HG02981 (cell line): ENCODE results near the gene DUSP16.
"Not testable (repeated sequence)": the region's sequence is repeated elsewhere in the genome, so short reads cannot be mapped to it uniquely, and the experiment has no call there.

Source experiments
- ATAC-seq: cut with Tn5 transposase; IDR thresholded peaks from one replicate; pipeline ENCODE4 v1.9.1; 2021; ENCODE audit warnings: mild to moderate bottlenecking, moderate library complexity; ENCODE audit not compliant: unreplicated experiment

The DUSP16 gene, protein sequence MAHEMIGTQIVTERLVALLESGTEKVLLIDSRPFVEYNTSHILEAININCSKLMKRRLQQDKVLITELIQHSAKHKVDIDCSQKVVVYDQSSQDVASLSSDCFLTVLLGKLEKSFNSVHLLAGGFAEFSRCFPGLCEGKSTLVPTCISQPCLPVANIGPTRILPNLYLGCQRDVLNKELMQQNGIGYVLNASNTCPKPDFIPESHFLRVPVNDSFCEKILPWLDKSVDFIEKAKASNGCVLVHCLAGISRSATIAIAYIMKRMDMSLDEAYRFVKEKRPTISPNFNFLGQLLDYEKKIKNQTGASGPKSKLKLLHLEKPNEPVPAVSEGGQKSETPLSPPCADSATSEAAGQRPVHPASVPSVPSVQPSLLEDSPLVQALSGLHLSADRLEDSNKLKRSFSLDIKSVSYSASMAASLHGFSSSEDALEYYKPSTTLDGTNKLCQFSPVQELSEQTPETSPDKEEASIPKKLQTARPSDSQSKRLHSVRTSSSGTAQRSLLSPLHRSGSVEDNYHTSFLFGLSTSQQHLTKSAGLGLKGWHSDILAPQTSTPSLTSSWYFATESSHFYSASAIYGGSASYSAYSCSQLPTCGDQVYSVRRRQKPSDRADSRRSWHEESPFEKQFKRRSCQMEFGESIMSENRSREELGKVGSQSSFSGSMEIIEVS

GRCh38 chr12:12562585-12563261 lies at the start of gene DUSP16:
DUSP16 (minus strand) TSS chr12:12562863; CDS start chr12:12521098, 41,765 bp downstream.
- peak; percentile 64 for ATAC-seq

- ATAC-seq, result no peak
Measured at GRCh38 chr12:12612358-12612757, 49.7 kb upstream of the DUSP16 start.

GRCh38 chr12:12611512-12612306 lies 49.0 kb upstream of the DUSP16 start, which contains the start of gene CREBL2:
CREBL2 (plus strand) TSS chr12:12611876; CDS start chr12:12612173, 297 bp downstream.
- ATAC-seq, result peak; percentile 75

DNA sequence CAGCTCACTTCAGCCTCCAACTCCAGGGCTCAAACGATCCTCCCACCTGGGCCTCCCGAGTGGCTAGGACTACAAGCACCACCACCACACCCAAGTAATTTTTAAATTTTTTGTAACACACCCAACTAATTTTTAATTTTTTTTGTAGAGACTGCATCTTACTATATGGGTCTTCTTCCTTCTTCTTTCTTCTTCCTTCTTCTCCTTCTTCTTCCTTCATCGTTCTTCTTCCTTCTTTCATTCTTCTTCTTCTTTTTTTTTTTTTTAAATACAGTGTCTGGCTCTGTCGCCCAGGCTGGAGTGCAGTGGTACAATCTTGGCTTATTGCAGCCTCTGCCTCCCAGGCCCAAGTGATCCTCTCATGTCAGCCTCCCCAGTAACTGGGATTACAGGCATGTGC lies 48.0 kb upstream of the DUSP16 start:
- no peak for ATAC-seq

DNA sequence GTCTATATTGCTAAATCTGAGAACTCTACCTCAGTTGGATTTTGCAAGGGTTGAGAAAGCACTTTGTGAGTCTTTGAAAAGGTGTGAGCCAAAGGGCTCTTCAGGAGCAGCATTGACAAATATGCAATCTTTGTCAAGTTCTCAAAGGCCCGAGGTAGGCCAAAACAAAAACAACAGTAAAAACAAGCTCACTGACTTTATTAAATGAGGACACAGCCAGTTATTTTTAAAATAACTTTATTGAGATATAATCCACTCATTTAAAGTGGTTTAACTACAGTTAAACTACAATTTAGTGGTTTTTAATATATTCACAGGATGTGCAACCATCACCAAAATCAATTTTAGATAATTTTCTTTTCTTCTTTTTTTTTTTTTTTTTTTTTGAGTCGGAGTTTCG lies 47.0 kb upstream of the DUSP16 start:
- no peak for ATAC-seq

DNA sequence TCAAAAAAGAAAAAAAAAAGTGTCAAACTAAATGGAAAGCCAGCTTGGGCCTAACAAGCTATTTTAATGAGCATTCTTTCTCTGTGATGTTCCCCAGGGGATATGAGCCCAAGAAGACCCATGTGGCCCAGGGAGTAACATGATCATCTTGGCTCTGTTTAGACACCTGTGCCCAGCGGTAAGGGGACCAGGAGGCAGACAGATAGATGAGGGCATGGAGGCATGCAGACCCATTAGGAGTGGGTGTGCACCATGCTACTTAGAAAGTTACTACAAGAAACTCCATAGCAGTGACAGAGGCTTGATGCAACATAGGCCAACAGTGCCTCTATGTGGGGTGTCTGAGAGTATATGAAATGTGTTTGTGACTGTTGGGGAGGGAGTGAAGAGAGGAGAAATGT lies 45.9 kb upstream of the DUSP16 start:
- no peak for ATAC-seq

DNA sequence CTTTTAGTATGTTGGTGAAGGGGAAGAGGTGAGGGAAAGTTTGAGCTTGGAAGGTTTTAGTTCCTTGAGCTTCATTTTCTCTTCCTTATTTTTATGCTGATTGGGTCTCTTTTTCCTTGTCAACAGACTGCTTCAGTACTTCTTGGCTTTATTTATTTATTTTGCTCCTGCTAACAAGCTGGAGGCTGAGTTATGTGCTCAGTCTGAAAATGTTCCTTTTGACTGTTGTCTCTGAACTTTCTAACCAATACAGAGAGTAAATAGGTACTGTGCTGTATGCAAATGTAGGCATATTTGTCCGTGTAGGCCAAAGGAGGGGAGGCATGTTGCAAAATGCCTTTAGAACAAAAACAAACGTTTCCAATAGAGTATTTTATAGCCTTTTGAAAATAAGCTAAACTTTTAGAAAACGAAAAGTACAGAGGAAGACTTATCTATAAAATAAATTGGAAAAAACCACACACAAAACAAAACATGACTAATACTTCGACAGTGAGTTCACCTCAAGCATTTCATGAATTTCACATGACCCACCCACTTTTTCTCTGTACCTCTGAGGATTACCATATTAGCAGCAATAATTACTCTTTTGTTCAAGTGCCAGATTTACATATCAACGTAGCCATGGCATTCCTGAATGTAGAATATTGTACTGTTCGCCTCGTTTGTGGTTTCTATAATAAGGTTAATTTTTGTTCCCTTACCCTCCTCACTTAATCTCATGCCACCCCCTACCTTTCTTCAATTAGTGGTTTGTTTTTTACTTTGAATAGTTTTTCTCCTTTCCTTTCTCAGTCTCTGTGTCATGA lies 44.3 kb upstream of the DUSP16 start:
- ATAC-seq, result peak; percentile 45

GRCh38 chr12:12604740-12605139 lies 42.1 kb upstream of the DUSP16 start:
- ATAC-seq, result no peak

DNA sequence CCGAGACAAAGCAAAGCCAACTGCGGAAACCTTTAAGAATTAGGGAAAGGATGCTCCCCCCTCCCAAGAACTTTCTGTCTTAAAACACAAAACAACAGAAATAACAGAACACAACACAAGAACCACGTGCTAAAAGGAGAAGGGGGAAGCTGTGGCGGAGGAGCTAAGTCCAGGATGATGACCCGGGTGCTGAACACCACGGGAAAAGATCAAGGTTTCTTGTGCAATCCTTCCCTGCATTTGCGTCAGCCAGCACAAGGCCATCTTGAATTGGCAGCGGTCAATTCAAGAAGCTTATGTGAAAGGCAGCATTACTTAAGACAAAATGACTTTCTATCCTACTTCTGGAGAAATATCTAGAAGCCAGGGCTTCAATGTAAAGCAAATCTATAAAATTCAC lies 38.0 kb upstream of the DUSP16 start:
- ATAC-seq, result no peak

DNA sequence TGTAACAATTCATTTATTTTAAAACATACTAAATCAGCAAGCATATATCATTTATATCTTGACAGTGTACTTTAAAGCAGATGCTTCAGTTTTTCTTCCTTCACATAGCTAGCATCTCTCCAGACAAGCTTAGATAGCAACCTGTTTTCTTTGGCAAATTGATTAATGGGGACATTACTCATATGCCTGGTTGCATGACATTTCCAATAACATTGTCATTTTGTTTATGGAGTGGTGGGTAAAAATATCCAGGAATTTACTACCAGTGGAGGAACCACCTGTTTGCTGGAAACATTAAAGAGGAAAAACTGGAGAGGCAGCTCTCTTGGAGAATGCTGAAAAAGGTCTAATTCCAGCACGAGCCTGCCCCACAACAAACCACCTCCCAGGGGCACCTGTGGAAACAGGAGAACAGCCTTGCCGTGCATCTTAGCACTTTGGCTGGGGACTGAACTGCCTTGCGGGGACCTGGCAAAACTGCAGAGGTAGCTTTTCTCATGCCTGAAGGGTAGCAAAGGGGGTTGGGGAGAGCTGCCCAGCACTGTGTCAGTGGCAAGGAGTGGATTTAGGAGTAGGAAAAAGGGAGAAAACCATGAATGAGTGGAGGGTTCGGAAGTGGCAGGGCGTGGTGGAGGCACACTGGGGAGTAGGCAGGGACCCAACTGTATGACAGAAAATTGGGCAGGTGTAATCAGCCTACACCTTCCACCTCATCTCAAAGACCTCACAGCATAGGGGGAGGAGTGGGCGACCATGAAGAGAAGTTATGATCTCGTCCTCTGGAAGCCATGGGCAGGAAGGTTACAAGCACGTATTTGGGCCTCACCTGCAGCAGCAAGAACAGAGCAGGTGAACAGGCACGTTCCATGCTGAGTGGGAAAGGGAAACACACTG lies 37.3 kb upstream of the DUSP16 start:
- no peak for ATAC-seq

DNA sequence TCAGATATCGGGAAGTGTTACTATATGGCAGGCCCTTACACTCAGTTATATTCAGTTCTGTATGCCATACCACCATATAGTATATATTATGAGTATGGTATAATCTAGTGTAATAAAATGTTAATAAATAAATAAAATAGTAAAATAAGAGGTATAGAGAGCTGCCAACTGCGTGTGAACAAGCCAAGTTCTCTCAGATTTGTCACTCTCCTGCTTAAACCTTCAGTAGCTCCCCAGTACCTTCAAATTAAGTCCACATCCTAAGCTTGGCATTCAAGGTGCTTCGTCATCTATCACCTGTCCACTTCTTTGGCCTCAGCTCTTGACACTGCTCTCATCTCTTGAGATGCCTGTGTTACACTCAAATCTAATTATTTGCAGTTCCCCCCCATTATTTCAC lies 36.2 kb upstream of the DUSP16 start:
- no peak for ATAC-seq

GRCh38 chr12:12596598-12596997 lies 33.9 kb upstream of the DUSP16 start:
- ATAC-seq, result not testable (repeated sequence)

GRCh38 chr12:12595929-12596328 lies 33.3 kb upstream of the DUSP16 start:
- ATAC-seq, result not testable (repeated sequence)

- ATAC-seq, result no peak
Measured at GRCh38 chr12:12592930-12593329, 30.3 kb upstream of the DUSP16 start.

- ATAC-seq, result no peak
Measured at GRCh38 chr12:12590961-12591360, 28.3 kb upstream of the DUSP16 start.

DNA sequence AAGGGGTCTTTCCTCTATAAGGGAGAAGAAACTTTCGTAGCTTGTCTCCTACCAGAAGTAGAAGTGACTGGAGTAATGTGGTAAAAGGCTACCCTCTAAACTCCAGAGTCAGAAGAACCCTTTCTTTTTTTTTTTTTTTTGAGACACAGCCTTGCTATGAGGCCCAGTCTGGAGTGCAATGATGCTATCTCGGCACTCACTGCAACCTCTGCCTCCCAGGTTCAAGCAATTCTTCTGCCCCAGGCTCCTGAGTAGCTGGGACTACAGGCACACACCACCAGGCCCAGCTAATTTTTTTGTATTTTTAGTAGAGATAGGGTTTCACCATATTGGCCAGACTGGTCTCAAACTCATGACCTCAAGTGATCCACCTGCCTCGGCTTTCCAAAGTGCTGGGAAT lies 25.8 kb upstream of the DUSP16 start:
- ATAC-seq, result not testable (repeated sequence)

- no peak for ATAC-seq
Measured at GRCh38 chr12:12587878-12588277, 25.2 kb upstream of the DUSP16 start.

DNA sequence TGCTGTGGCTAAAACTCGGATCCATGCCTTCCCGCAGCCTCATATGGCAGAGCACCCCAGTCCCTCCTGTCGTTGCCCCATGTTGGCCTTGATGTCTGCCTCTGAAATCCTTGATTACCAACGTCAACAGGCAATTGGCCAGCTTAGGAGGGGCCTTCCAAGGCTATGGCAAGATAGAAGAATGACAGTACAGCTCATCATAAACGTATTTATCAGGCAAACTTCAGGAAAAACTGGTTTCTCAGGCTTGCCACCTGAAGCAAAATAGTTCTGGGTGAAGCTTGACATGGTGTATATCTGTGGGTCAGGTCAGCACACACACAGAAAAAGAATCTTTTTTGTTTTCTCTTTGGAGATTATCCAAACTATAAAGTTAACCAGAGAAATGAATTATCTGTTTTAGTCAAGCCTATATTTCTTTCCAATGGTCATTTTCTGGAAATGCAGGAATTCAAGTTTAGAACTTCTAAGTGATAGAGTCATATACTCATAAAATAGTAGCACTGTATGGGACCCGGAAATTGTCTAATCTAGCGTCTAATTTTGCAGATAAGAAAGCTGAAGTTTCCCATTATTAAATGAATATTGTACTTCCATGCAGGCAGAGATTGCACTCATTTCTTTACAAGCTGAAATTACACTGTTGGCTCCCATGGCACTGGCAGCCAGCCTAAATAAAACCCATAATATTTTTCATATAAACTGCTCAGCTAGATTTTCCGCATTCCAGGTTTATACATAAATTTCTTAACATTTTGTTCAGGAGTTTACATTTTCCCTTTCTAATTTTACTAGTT lies 24.4 kb upstream of the DUSP16 start:
- ATAC-seq, result no peak
